NCI-H2029 (cell line): Measurements from ENCODE around the gene GNG4.
"Not testable (repeated sequence)": the region's sequence is repeated elsewhere in the genome, so short reads cannot be mapped to it uniquely, and the experiment has no call there.

Source experiments
- DNase-seq: peaks from one replicate; lab custom pipeline; 2025; lab: John Stamatoyannopoulos, UW

GNG4 gene

GRCh38 chr1:235624721-235625333, 24.8 kb downstream of the GNG4 start:
- no peak for DNase-seq

GRCh38 chr1:235622936-235623779, 26.4 kb downstream of the GNG4 start:
- DNase-seq, result no peak

- DNase-seq, result not testable (repeated sequence)
Measured at GRCh38 chr1:235619149-235619548, 30.4 kb downstream of the GNG4 start.

GRCh38 chr1:235617808-235618207, 31.8 kb downstream of the GNG4 start:
- DNase-seq, result no peak

GRCh38 chr1:235617140-235617539, 32.4 kb downstream of the GNG4 start:
- no peak for DNase-seq

- no peak for DNase-seq
Measured at GRCh38 chr1:235614442-235614954, 35.1 kb downstream of the GNG4 start.

- DNase-seq, result no peak
Measured at GRCh38 chr1:235613602-235614001, 36.0 kb downstream of the GNG4 start.

GRCh38 chr1:235612761-235613160, 36.8 kb downstream of the GNG4 start:
- DNase-seq, result no peak

- DNase-seq, result no peak
Measured at GRCh38 chr1:235610157-235610556, 39.4 kb downstream of the GNG4 start.

GRCh38 chr1:235608278-235608677, 41.3 kb downstream of the GNG4 start:
- DNase-seq, result no peak

- DNase-seq, result no peak
Measured at GRCh38 chr1:235607284-235607683, 42.3 kb downstream of the GNG4 start.

- no peak for DNase-seq
Measured at GRCh38 chr1:235601104-235601503, 48.5 kb downstream of the GNG4 start.

GRCh38 chr1:235599536-235599935, 50.0 kb downstream of the GNG4 start:
- no peak for DNase-seq

- no peak for DNase-seq
Measured at GRCh38 chr1:235597867-235598553, 51.6 kb downstream of the GNG4 start.

- DNase-seq, result no peak
Measured at GRCh38 chr1:235595079-235595478, 54.5 kb downstream of the GNG4 start.

- DNase-seq, result not testable (repeated sequence)
Measured at GRCh38 chr1:235594281-235594895, 55.2 kb downstream of the GNG4 start.

- DNase-seq, result no peak
Measured at GRCh38 chr1:235588916-235589515, 60.6 kb downstream of the GNG4 start.

- DNase-seq, result no peak
Measured at GRCh38 chr1:235588156-235588555, 61.4 kb downstream of the GNG4 start.

- no peak for DNase-seq
Measured at GRCh38 chr1:235586992-235587391, 62.6 kb downstream of the GNG4 start.

GRCh38 chr1:235586413-235586812, 63.2 kb downstream of the GNG4 start:
- DNase-seq, result no peak

- no peak for DNase-seq
Measured at GRCh38 chr1:235584973-235585372, 64.6 kb downstream of the GNG4 start.

- DNase-seq, result no peak
Measured at GRCh38 chr1:235583511-235584001, 66.0 kb downstream of the GNG4 start.
